CD4-positive, CD25-positive, alpha-beta regulatory T cell (primary cell): ENCODE data around the gene ZBTB7A. TPM values are rescaled to one million over a fixed set of nuclear protein-coding genes. Genes with fewer than 3 reads are reported as not detected.

ENCODE experiments used
- ATAC-seq, 2 donors: fragments of 150-1000 bp; cut with Tn5 transposase; one replicate each; pipeline ENCODE4 v1.10.0; 2021; ENCODE audit warnings: low read depth in 2 of 2, moderate number of reproducible peaks in 2 of 2, moderate library complexity in 1 of 2
- DNase-seq, 3 donors: peaks; one replicate each; pipeline versions ENCODE4 v3.0.0 to v3.0.0-alpha.2; 2012 to 2022; ENCODE audit warnings: mixed read lengths in 1 of 3
- H3K27ac ChIP-seq: one replicate; pipeline ENCODE4 v1.7.0; 2013; ENCODE audit warnings: mild to moderate bottlenecking, low read length; ENCODE audit not compliant: insufficient read depth, poor library complexity, severe bottlenecking
- H3K27me3 ChIP-seq: one replicate; pipeline ENCODE4 v1.7.0; 2013; ENCODE audit warnings: low read length; ENCODE audit not compliant: control insufficient read depth, insufficient read depth
- H3K36me3 ChIP-seq: one replicate; pipeline ENCODE4 v1.7.0; 2013; ENCODE audit warnings: mild to moderate bottlenecking, low read length, moderate library complexity; ENCODE audit not compliant: control insufficient read depth, insufficient read depth
- H3K4me1 ChIP-seq: 2 replicates; pipeline ENCODE4 v1.7.0; 2013; ENCODE audit warnings: mild to moderate bottlenecking, low read length; ENCODE audit not compliant: insufficient read depth, control insufficient read depth, poor library complexity, severe bottlenecking
- H3K4me3 ChIP-seq: one replicate; pipeline ENCODE4 v1.7.0; 2013; ENCODE audit warnings: low read depth, mild to moderate bottlenecking, low read length, moderate library complexity
- H3K9me3 ChIP-seq, 2 experiments: 1 replicate in 1 of 2; 2 replicates in 1 of 2; pipeline ENCODE4 v1.7.0; 2013; ENCODE audit warnings: low read length in 2 of 2, mild to moderate bottlenecking in 1 of 2, moderate library complexity in 1 of 2; ENCODE audit not compliant: control insufficient read depth in 2 of 2
- H3K27ac Mint-ChIP-seq, 3 donors: one replicate each; pipeline ENCODE4 v1.8.0; 2020 to 2022; ENCODE audit warnings: mild to moderate bottlenecking in 3 of 3, mixed read lengths in 3 of 3, moderate library complexity in 2 of 3
- H3K27me3 Mint-ChIP-seq: one replicate; pipeline ENCODE4 v1.8.0; 2022; ENCODE audit warnings: mild to moderate bottlenecking, mixed read lengths
- H3K36me3 Mint-ChIP-seq: one replicate; pipeline ENCODE4 v1.8.0; 2020; ENCODE audit warnings: mixed read lengths
- H3K4me1 Mint-ChIP-seq, 4 donors: one replicate each; pipeline ENCODE4 v1.8.0; 2020 to 2022; ENCODE audit warnings: mixed read lengths in 4 of 4, mild to moderate bottlenecking in 1 of 4
- H3K4me3 Mint-ChIP-seq, 4 donors: one replicate each; pipeline ENCODE4 v1.8.0; 2020 to 2022; ENCODE audit warnings: mild to moderate bottlenecking in 4 of 4, mixed read lengths in 4 of 4, moderate library complexity in 3 of 4
- H3K9me3 Mint-ChIP-seq, 7 donors: one replicate each; pipeline ENCODE4 v1.8.0; 2020 to 2022; ENCODE audit warnings: mixed read lengths in 7 of 7, mild to moderate bottlenecking in 3 of 7, moderate library complexity in 2 of 7
- polyA plus RNA-seq, 4 donors: library from polyadenylated mRNA; unstranded; fragments of 300-500 nt; fragmentation: Illumina TruSeq; gene quantifications; one replicate each; pipeline ENCODE4 v1.2.3, GENCODE V29; 2021
- total RNA-seq: library from RNA; stranded (reverse); gene quantifications from one replicate; pipeline ENCODE4 v1.2.3, GENCODE V29; 2022

Gene ZBTB7A
- total and polyA plus RNA-seq, 5 donors from 2014 or later: 19.6 to 50.5 (median 26.8) TPM

- H3K27me3 ChIP-seq: no peaks in the 10 kb centered on the region
- Mint-ChIP-seq H3K27me3 (no peaks in the 10 kb centered on the region), H3K9me3 (no peaks in the 10 kb centered on the region), H3K36me3 (no peaks in the 10 kb centered on the region), H3K4me3 (peak overlapping the region in 1 of 4 donors; percentile 80), H3K4me1 (peaks cover 0 to 51% (median 2%) of the 10 kb centered on the region in 4 donors), H3K27ac (peak overlapping the region in 2 of 3 donors; percentile 32 to 42)
- no peaks in the 10 kb centered on the region for H3K9me3 ChIP-seq
- peak overlapping the region; percentile 18 for H3K27ac ChIP-seq
- H3K4me1 ChIP-seq: peaks cover 39% of the 10 kb centered on the region
- DNase-seq (no peak), ATAC-seq (no peak)
- H3K36me3 ChIP-seq: no peaks in the 10 kb centered on the region
- H3K4me3 ChIP-seq: no peak overlapping the region
Observed at GRCh38 chr19:4082172-4082571, 15.5 kb upstream of the ZBTB7A start.

GRCh38 chr19:4081441-4082129, 14.9 kb upstream of the ZBTB7A start:
- no peaks in the 10 kb centered on the region for H3K9me3 Mint-ChIP-seq
- ATAC-seq (no peak), DNase-seq (no peak)
- Histone ChIP-seq H3K4me1 (peaks cover 38% of the 10 kb centered on the region), H3K36me3 (no peaks in the 10 kb centered on the region), H3K27me3 (no peaks in the 10 kb centered on the region), H3K9me3 (no peaks in the 10 kb centered on the region), H3K4me3 (no peak overlapping the region), H3K27ac (peak overlapping the region; percentile 18)
- H3K36me3 Mint-ChIP-seq: no peaks in the 10 kb centered on the region
- no peak overlapping the region for H3K4me3 Mint-ChIP-seq
- peaks cover 0 to 51% (median 2%) of the 10 kb centered on the region in 4 donors for H3K4me1 Mint-ChIP-seq
- no peaks in the 10 kb centered on the region for H3K27me3 Mint-ChIP-seq
- H3K27ac Mint-ChIP-seq: peak overlapping the region in 1 of 3 donors; percentile 77

DNA sequence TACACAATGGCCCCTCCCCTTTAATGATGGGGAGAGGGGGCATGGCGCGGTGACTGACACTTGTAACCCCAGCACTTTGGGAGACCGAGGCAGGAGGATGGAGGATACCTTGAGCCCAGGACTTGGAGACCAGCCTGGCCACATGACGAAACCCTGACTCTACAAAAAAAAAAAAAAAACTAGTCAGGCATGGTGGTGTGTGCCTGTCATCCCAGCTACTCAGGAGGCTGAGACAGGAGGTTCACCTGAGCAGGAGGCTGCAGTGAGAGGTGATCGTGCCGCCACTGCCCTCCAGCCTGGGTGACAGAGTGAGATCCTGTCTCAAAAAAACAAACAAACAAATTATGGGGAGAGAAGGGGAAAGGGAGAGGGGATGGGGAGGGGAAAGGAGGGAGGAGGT, 13.8 kb upstream of the ZBTB7A start:
- H3K9me3 Mint-ChIP-seq: no peaks in the 10 kb centered on the region
- peaks cover 0 to 42% (median 2%) of the 10 kb centered on the region in 4 donors for H3K4me1 Mint-ChIP-seq
- no peaks in the 10 kb centered on the region for H3K27me3 ChIP-seq
- H3K4me1 ChIP-seq: peaks cover 33% of the 10 kb centered on the region
- H3K36me3 ChIP-seq: no peaks in the 10 kb centered on the region
- H3K27me3 Mint-ChIP-seq: no peaks in the 10 kb centered on the region
- ATAC-seq: no peak
- no peak overlapping the region for H3K27ac ChIP-seq
- H3K4me3 Mint-ChIP-seq: no peak overlapping the region
- H3K27ac Mint-ChIP-seq: peak overlapping the region in 1 of 3 donors; percentile 31
- no peaks in the 10 kb centered on the region for H3K9me3 ChIP-seq
- no peak for DNase-seq
- H3K4me3 ChIP-seq: no peak overlapping the region
- H3K36me3 Mint-ChIP-seq: no peaks in the 10 kb centered on the region

DNA sequence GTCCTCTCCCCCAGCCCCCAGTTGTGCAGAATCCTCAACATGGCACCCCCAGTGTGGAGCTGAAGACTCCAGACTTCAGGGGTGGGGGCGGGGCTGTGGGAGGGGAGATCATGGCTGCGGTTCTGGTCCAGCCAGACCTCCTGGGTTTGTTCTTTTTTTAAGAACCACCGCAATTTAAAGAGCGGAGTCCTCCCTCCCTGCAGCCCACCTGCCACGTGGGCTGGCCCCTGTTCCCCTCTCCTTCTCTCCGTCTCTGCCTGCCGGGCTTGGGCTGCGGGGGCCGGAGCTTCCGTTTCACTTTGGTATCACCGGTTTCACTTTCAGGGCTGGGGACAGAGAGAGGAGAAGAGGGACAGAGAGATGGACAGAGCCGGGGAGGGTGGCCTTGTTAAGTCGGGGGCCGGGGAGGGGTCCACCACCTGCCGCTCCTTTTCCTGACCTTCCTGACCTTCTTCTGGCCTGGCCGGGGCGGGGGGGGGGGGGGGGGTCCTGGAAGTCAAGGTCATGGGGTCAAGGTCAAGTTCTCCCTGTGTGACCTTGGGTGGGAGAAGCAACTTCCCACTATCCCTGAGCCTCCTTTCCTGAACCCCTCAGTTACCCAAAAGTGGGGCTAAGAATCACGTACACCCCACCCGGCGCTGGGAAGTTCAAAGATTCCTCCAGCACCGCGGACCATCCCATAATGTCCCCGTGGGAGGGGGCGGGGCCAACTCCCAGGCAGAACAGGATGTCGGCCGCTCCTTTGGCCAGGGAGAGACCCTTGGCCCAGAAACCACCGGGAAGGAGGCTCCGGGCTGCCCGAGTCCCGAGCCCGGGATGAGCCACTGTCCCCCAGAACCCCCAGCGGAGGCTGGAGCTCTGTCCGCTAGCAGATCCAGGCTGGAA, 11.3 kb upstream of the ZBTB7A start:
- H3K4me3 ChIP-seq: peak overlapping the region; percentile 62
- H3K9me3 ChIP-seq: no peaks in the 10 kb centered on the region
- peak overlapping the region in 2 of 3 donors; percentile 92 to 94 for H3K27ac Mint-ChIP-seq
- peak overlapping the region; percentile 56 to 91 (median 85) for H3K4me3 Mint-ChIP-seq
- H3K36me3 Mint-ChIP-seq: no peaks in the 10 kb centered on the region
- H3K27ac ChIP-seq: peak overlapping the region; percentile 61
- DNase-seq (peak in 2 of 3 donors; percentile 44 to 63), ATAC-seq (peak; percentile 55 to 63)
- peaks cover 19% of the 10 kb centered on the region for H3K4me1 ChIP-seq
- no peaks in the 10 kb centered on the region for H3K27me3 ChIP-seq
- peaks cover 0 to 36% (median 2%) of the 10 kb centered on the region in 4 donors for H3K4me1 Mint-ChIP-seq
- H3K27me3 Mint-ChIP-seq: no peaks in the 10 kb centered on the region
- no peaks in the 10 kb centered on the region for H3K9me3 Mint-ChIP-seq
- no peaks in the 10 kb centered on the region for H3K36me3 ChIP-seq

DNA sequence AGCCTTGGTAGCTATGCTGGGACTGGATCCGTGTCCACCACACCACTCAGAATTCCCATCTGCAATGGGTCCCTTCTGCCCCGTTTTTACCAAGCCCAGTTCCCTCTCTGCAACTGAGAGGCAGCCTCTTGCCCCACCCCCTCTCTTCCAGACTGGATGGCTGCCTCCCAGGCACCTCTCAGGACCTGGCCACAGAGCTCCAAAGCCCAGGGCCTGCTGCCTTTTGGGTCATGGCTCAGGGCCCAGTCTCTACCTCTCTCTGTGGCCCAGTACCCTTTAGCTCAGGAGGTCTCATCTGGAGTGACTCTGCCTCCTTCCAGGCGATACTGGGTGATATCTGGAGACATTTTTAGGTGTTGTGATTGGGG, 10.3 kb upstream of the ZBTB7A start:
- H3K9me3 ChIP-seq: no peaks in the 10 kb centered on the region
- H3K4me1 ChIP-seq: peaks cover 19% of the 10 kb centered on the region
- no peak overlapping the region for H3K4me3 ChIP-seq
- Mint-ChIP-seq H3K4me3 (peak overlapping the region in 3 of 4 donors; percentile 56 to 91 (median 88)), H3K9me3 (peaks cover 0 to 1% (median 0%) of the 10 kb centered on the region in 7 donors), H3K27me3 (no peaks in the 10 kb centered on the region), H3K36me3 (no peaks in the 10 kb centered on the region), H3K27ac (peak overlapping the region; percentile 23 to 83 (median 74)), H3K4me1 (peaks cover 0 to 30% (median 2%) of the 10 kb centered on the region in 4 donors)
- no peak for ATAC-seq
- H3K36me3 ChIP-seq: no peaks in the 10 kb centered on the region
- no peaks in the 10 kb centered on the region for H3K27me3 ChIP-seq
- no peak overlapping the region for H3K27ac ChIP-seq
- no peak for DNase-seq

GRCh38 chr19:4075373-4075772, 8.7 kb upstream of the ZBTB7A start:
- Mint-ChIP-seq H3K9me3 (peaks cover 0 to 1% (median 0%) of the 10 kb centered on the region in 7 donors), H3K27me3 (no peaks in the 10 kb centered on the region), H3K27ac (peak overlapping the region in 2 of 3 donors; percentile 69 to 91), H3K4me3 (peak overlapping the region; percentile 52 to 70 (median 60)), H3K4me1 (peaks cover 0 to 32% (median 2%) of the 10 kb centered on the region in 4 donors), H3K36me3 (no peaks in the 10 kb centered on the region)
- no peaks in the 10 kb centered on the region for H3K27me3 ChIP-seq
- peaks cover 19% of the 10 kb centered on the region for H3K4me1 ChIP-seq
- ATAC-seq: no peak
- no peak overlapping the region for H3K27ac ChIP-seq
- no peak overlapping the region for H3K4me3 ChIP-seq
- DNase-seq: no peak
- no peaks in the 10 kb centered on the region for H3K9me3 ChIP-seq
- no peaks in the 10 kb centered on the region for H3K36me3 ChIP-seq

GRCh38 chr19:4071610-4072009, 4.9 kb upstream of the ZBTB7A start:
- no peak overlapping the region for H3K4me3 ChIP-seq
- H3K27me3 ChIP-seq: no peaks in the 10 kb centered on the region
- H3K36me3 ChIP-seq: no peaks in the 10 kb centered on the region
- peaks cover 0 to 3% (median 0%) of the 10 kb centered on the region in 7 donors for H3K9me3 Mint-ChIP-seq
- no peaks in the 10 kb centered on the region for H3K9me3 ChIP-seq
- ATAC-seq (no peak), DNase-seq (no peak)
- no peaks in the 10 kb centered on the region for H3K27me3 Mint-ChIP-seq
- no peak overlapping the region for H3K4me3 Mint-ChIP-seq
- no peaks in the 10 kb centered on the region for H3K36me3 Mint-ChIP-seq
- H3K4me1 ChIP-seq: peaks cover 28% of the 10 kb centered on the region
- no peak overlapping the region for H3K27ac Mint-ChIP-seq
- no peak overlapping the region for H3K27ac ChIP-seq
- H3K4me1 Mint-ChIP-seq: peaks cover 11 to 35% (median 14%) of the 10 kb centered on the region in 4 donors
